GM18519 (cell line): Measurements from ENCODE around the gene PPP4R3C.
"Not testable (repeated sequence)": the region's sequence is repeated elsewhere in the genome, so short reads cannot be mapped to it uniquely, and the experiment has no call there.

Source experiments
- ATAC-seq: cut with Tn5 transposase; IDR thresholded peaks from one replicate; pipeline ENCODE4 v1.9.1; 2021; ENCODE audit warnings: mild to moderate bottlenecking, moderate library complexity; ENCODE audit not compliant: unreplicated experiment, low FRiP score

PPP4R3C gene

DNA sequence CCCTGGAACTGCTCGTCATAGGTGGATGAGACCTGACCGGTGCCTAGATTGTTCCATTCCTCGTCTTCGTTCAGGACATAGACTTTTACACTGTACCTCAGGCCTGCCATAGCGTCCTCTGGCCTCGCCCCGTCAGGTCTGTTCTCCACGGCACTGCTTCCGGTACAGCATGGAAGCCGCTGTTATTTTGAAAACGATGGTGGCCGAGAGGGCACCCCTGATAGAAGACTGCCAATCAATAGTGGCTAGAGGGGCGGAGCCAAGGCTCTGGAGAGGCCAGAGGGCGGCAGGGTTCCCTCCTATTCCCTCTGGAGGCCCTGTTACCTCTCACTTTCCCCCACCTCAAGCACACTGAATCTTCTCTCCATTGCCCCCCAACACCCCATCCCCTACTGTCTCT, at the start of gene PPP4R3C:
Gene PPP4R3C (minus strand): TSS at position 155 of the 400 bp plus-strand sequence. CDS start 45 bp downstream, at position 110.
- no peak for ATAC-seq

DNA sequence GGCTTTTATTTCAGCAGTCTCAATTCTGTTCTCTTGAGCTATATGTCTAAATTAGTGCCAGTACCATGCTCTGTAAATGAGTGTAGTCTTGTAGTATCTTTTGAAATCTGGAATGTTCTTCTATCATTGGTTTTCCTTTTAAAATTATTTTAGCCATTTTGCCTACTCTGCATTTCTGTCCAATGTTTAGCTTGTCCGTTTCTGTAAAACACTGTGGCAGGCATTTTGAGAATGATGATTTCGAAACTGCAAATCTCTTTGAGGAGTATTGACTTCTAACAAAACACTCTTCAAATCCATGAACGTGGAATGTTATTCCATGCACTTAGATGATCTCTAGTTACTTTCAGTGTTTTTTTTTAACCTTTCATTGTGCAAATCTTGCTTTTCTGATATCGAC, 28.3 kb upstream of the PPP4R3C start:
- no peak for ATAC-seq

DNA sequence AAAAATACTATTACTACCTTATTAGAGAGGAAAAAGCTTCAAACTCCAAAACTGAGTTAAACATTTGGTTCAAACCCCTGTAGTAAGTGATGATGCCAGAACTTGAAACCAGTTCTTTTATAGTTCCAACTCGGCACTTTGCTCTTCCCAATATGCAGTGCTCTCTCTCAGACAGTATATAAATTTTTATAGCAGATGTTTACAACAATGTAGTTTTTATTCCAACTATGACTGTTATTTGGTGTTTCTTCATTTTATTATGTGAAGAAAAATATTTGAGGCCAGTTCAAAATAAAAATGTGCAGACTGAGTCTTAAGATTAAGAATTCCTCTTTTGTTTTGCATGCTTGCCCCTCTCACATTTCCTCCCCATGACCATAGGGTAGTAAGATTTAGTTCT, 2.9 kb upstream of the PPP4R3C start:
- no peak for ATAC-seq

DNA sequence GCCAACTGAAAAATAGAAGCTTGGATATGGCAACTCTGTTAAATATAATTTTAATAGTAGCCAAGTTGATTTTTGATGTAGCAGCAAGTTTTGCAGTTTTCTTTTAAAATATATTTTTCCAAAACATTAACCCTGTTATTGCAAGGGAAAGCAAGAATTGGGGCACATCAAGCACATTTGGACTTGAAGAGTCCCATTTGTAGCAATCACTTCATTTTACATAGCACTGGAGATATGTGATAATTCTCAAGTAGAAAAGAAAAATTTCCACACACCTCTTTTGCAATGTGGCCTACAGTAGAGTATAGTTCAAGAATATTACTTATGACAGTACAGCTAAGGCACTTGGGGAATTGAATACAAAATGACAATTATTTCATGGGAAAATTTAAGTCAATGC, 1.9 kb upstream of the PPP4R3C start:
- no peak for ATAC-seq

DNA sequence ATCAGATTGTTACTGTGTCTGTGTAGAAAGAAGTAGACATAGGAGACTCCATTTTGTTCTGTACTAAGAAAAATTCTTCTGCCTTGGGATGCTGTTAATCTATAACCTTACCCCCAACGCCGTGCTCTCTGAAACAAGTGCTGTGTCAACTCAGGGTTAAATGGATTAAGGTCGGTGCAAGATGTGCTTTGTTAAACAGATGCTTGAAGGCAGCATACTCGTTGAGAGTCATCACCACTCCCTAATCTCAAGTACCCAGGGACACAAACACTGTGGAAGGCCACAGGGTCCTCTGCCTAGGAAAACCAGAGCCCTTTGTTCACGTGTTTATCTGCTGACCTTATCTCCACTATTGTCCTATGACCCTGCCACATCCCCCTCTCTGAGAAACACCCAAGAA, 4.0 kb downstream of the PPP4R3C start:
- not testable (repeated sequence) for ATAC-seq

DNA sequence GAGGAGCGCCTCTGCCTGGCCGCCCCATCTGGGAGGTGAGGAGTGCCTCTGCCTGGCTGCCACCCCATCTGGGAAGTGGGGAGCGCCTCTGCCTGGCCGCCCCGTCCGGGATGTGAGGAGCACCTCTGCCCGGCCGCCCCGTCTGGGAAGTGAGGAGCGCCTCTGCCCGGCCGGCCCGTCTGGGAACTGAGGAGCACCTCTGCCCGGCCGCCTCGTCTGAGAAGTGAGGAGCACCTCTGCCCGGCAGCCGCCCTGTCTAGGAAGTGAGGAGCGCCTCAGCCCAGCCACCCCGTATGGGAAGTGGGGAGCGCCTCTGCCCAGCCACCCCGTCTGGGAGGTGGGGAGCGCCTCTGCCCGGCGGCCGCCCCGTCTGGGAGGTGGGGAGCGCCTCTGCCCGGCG, 4.6 kb downstream of the PPP4R3C start:
- ATAC-seq, result not testable (repeated sequence)

DNA sequence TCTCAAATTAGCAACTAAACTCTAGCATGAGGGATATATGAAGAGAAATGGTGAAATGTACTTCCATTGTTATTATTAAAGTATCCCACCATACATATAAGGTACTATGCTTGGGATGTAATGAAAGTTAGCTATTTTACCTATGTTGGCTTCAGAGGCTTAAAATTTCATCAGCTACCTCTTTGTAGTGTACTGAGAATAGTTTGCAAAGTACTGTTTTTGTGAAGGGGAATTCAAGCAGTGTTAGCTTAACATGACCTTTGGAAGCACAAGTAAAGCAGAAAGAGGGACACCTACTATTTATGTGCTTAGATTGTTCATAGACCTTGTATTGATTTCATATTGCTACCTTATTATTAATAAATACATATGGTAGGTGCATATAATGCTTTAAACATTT, 11.8 kb downstream of the PPP4R3C start:
- no peak for ATAC-seq

DNA sequence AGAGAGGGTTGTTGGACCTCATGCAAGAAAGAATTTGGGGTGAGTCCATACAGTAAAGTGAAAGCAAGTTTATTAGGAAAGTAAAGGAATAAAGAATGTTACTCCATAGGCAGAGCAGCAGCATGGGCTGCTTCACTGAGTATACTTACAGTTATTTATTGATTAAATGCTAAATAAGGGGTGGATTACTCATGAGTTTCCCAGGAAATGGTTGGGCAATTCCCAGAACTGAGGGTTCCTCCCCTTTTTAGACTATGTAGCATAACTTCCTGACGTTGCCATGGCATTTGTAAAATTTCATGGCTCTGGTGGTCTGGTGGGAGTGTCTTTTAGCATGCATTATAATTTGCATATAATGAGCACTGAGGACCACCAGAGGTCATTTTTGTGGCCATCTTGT, 16.7 kb downstream of the PPP4R3C start:
- no peak for ATAC-seq

DNA sequence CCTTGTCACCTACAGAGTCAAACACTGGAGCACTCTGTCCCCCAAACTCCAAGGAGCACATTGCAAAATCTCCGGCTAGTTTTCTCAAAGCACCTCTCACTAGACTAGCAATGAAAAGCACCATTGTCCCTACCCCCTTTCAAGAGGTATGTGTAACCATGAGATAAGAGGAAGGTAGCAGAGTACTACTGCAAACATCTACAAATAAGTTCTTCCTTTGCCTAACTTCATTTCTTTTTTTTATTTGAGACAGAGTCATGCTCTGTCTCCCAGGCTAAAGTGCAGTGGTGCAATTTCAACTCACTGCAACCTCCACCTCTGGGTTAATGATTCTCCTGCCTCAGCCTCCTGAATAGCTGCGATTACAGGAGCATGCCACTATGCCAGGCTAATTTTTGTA, 17.7 kb downstream of the PPP4R3C start:
- no peak for ATAC-seq

DNA sequence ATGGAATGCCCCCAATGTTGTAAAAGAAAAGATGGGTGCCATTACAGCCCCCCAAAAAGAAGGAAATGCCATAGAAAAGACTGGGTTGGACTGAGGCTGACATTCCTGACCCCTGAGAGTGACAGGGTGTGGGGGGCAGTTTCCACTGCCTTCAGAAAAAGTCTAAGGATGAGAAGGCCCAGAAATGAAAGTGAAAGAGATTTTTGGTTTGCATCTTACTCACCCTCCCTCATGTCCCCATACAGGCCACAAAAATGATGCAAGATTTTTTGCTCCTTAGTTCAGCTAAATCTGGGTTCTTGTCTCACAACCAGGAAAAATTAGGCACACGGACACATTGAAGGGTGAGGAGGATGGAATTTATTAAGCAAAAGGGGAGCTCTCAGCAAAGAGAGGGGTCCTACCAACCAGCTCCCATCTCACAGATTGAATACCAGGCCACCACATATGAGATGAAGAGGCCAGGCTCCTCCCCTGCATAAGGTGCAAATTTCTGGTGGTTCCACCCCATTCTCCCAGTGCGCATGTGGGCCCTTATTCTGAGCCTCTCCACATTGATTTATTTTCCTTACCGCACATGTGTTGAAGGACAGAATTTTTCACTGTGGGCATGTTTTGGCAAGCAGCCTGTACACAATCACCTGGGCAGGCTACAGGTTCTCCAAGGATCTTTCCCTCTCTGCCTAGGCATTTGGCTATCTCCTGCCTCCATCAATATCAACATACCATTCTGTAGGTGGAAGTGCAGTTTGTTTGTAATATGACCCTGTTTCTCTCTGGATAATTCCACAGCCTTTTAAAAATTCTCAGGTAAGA, 18.8 kb downstream of the PPP4R3C start:
- no peak for ATAC-seq

DNA sequence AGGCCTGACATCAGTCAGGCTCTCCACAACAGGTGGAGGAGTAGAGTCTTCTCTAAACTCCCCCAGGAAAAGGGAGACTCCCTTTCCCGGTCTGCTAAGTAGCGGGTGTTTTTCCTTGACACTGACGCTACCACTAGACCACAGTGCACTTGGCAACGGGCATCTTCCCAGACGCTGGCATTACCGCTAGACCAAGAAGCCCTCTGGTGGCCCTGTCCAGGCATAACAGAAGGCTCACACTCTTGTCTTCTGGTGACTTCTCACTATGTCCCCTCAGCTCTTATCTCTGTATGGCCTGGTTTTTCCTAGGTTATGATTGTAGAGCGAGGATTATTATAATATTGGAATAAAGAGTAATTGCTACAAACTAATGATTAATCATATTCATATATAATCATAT, 20.7 kb downstream of the PPP4R3C start:
- not testable (repeated sequence) for ATAC-seq

DNA sequence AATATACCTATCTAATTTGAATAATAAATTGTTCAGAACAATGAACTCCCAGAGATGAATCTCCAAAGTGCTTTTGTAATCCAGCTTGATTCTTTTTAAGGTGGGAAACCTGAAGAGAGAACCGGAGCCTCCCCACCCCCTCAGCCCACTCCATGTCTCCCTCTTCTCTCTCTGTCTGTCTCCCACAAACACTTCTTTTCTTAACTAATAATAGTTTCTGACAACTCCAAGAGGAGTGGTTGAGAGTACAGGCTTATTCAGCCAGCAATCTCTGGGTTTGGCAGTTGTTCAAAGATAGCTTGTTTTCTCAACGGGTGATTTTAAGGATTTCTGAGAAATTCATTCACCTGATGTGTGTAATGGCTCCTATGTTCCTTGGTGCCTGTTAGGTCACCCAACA, 23.4 kb downstream of the PPP4R3C start:
- no peak for ATAC-seq

DNA sequence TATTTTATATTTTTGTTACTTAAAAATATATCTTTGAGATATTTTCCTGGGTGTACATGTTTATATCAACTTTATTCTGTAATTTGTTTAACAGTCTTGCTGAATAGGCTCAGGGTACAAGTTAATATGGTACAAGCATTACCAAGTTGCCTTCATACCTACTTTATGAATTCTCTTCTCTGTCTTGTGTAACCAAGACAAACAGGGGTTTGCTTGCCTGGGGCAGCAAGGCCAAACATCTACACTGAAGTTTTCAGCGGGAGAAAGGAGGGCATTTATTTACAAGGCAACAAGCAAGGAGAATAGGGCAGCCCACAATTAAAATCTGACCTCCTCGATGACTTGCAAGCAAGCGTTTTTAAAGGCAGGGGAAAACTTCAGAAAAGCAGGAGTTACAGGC, 24.2 kb downstream of the PPP4R3C start:
- ATAC-seq, result no peak

DNA sequence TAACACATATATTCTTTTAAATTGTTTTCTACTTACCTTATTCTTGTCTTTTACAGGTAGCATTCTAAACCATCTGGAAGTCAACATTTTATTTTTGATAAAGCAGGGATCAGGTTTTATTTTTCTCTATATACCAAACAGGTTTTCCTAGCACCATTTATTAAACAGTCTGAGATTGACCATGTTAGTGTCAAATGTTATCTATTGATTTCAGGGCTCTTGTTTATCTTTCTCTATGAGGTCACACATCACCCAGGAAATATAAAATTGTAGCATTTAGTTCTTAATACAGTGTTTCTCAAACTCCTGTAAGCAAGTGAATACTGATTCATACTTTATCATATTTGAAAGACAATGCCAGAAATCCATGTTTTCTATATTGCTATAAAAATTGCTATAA, 28.1 kb downstream of the PPP4R3C start:
- no peak for ATAC-seq
